Retinal pigment epithelial cell (primary cell): ENCODE results near the gene SLC10A1.

ENCODE experiments used
- DNase-seq: peaks from one replicate; pipeline ENCODE4 v3.0.0-alpha.2; 2010; ENCODE audit warnings: low read depth
- H3K4me3 ChIP-seq: 2 replicates; pipeline ENCODE4 v1.5.1; 2011; ENCODE audit warnings: mild to moderate bottlenecking, low read length, control low read depth, moderate library complexity
- CTCF ChIP-seq: conservative IDR thresholded peaks from 2 replicates; pipeline ENCODE4 v1.5.1; 2011; ENCODE audit warnings: low read depth, low read length, control low read depth, inconsistent platforms

SLC10A1 gene

GRCh38 chr14:69839661-69840060, 42.6 kb upstream of the SLC10A1 start:
- H3K4me3 ChIP-seq: no peak overlapping the region
- no peak for TF ChIP-seq CTCF
- DNase-seq: no peak

DNA sequence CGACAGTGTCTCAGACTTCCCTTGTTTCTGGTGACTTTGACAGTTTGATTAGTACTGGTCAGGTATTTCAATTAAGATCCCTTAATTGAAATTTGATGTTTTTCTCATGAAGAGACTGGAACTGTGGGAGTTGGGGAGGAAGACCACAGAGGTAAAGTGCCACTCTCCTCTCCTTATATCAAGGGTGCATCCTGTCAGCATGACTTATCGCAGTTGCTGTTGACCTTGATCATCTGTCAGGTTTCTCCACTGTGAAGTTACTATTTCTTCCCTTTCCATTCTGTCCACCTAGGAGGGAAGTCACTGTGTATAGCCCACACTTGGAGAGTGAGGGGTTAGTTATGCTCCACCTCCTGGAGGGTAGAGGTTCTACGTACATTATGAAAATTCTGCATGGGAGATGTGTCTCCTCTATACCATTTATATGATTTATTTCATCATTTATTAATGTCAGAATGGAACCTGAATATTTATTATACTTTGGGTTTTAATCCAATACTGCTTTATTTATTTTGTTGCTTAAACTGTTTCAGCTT, 41.9 kb upstream of the SLC10A1 start:
- no peak overlapping the region for H3K4me3 ChIP-seq
- no peak for TF ChIP-seq CTCF
- DNase-seq: no peak

DNA sequence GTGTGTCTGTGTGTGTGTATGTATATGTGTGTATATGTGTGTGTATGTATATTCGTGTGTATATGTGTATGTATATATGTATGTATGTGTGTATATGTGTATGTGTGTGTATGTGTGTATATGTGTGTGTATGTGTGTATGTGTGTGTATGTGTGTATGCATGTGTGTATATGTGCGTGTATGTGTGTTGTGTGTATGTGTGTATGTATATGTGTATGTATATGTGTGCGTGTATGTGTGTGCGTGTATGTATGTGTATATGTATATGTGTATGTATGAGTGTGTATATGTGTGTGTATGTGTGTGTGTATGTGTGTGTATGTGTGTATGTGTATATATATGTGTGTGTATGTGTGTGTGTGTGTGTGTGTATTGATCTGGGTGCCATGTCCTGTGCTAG, 31.8 kb upstream of the SLC10A1 start:
- no peak for TF ChIP-seq CTCF
- DNase-seq: no peak

GRCh38 chr14:69828354-69828753, 31.3 kb upstream of the SLC10A1 start:
- DNase-seq: peak; percentile 66
- TF ChIP-seq CTCF: no peak
- H3K4me3 ChIP-seq: no peak overlapping the region

More for the DNA sequence above, 31.8 kb upstream of the SLC10A1 start:
- no peak overlapping the region for H3K4me3 ChIP-seq

GRCh38 chr14:69827560-69827959, 30.5 kb upstream of the SLC10A1 start:
- TF ChIP-seq CTCF: no peak
- peak; percentile 58 for DNase-seq
- H3K4me3 ChIP-seq: no peak overlapping the region

DNA sequence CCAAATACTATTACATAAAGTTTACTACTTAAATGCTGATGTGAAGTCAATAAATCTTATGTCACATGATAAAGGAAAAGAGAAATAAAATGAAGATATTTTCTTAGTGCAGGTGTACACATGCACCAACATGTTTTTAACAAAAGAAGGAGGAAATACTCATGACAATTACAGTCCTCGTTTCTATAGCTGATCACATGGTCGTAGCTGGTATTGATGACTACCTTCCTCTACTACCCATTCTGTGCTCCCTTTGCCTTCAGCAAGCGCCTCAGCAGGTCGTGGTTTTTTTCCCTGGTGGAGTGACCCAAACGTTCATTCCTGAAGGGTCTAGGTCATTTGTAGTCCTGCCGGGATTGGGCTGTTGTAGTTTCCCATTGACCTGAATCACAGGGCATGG, 25.4 kb upstream of the SLC10A1 start:
- TF ChIP-seq CTCF: no peak
- DNase-seq: no peak

DNA sequence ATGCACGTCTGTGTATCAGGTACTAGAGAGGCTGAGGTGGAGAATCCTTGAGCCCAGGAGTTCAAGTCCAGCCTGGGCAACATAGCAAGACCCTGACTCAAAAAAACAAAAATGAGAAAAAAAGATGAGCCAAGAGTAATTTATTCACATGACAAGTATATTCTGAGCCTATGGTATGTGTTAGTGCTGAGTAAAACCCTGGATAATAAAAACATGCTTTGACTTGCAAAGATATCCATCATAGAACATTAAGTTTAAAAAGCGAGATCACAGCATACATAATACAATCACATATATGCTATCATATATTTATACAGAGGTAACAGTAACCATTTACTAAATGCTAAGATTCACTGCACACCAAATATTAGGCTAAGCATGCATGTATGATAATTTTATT, 23.9 kb upstream of the SLC10A1 start:
- no peak for DNase-seq
- H3K4me3 ChIP-seq: no peak overlapping the region
- TF ChIP-seq CTCF: no peak

More for the DNA sequence above, 25.4 kb upstream of the SLC10A1 start:
- H3K4me3 ChIP-seq: no peak overlapping the region
